NCI-H2107 (cell line): ENCODE measurements around the gene NAA40.

Experiments used
- DNase-seq: peaks from one replicate; lab custom pipeline; 2025; lab: John Stamatoyannopoulos, UW

NAA40 gene

DNA sequence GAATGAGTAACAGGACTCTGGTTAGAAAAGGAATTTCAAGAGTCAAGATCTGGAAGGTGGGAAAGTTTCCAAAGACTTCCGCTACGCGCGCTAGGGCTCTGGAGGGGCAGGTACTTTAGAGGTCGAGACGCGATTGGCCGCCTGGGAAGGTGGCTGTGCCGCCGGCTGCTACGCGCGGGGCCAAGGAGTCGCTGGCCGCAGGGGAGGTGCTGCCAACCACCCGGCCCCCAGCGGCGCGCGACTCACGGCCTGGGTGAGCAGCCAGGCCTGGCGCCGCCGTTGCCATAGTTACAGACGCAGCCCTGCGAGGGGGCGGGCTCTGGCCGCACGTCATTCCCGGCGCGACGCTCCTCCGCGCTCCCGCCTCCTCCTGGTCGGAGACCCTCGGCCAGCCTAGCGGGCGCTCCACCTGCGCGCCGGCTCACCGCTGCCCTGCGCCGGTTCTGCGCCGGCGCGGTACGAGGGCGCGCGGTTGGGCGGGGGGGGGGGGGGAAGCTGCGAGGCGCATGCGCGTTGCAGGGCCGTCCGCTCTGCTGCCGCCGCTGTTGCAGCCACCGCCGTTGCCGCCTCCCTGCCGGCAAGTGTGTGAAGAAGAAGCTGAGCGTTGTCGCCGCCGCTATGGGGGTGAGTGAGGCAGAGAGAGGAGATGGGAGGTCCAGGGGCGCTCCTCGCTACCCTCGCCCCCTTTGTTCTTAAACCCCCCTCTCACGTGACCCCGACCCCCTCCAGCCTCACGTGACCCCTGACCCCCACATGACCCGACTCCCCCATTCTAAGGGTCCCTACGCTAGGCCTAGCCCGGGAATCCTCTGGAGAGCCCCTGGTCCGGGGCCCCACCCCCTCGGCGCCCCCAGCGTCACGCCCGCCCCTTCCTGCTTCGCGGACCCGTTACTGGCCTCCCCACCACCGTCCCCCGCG lies at the start of gene NAA40:
TSS of gene NAA40 (plus strand) at position 524 of the 918 bp plus-strand sequence. CDS start at position 619, 95 bp downstream.
- DNase-seq = peak; percentile 88

DNA sequence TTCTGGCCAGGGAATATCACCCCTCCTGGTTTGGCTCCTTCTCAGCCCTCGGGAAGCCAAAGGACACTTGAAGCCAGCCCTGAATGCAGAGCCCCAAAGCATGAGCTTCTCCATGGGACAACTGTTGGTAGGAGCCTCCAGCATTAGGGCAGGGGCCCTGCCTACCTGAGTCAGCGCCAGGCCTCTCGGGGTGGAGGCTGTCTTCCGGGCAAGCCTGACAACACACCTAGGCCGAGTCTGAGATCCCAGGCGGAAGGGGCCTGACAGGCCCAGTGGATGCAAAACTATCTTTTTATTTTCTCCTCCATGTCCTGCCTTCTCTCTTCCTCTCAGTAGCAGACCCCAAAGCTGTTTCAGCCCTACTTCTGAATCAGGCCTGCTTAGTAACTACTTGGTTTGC lies 49.5 kb upstream of the NAA40 start:
- DNase-seq = no peak

DNA sequence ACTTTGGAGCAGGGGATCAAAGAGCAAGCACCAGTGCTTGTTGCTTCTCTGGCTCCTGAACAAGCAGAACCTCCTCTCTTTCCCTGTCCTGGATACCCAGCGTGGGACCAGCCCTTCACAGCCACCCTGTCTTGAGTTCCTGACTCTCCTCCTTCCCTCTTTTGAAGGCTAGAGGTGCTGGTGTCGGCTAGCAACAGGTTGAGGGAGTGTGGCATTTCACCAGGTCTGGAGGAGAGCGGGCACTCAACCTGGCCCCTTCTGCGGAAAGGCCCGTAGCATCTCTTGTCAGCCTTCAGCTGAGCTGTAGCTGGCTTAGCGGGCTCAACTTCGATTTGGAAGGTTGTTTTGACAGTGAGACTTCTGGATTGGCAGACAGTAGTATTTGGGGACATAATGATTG lies 48.4 kb upstream of the NAA40 start:
- DNase-seq = no peak

DNA sequence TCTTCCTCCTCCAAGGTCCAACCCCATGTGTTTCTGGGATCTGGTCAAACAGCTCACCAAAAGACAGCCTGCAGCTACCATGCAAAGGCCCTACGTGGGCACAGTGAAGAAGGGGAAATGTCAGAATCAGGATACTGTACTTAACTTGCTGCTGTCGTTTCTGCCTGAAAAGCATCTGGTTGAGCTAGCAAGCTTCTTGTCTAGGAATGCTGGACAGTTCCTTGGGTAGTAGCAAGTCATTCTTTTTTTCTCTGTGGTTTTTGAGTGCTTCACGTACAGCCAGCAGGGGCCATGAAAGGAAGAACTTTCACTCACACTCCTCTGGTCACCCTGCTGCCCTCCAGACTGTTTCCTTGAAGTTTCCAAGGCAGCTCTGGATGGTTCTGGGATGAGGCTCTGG lies 46.6 kb upstream of the NAA40 start:
- DNase-seq = no peak

DNA sequence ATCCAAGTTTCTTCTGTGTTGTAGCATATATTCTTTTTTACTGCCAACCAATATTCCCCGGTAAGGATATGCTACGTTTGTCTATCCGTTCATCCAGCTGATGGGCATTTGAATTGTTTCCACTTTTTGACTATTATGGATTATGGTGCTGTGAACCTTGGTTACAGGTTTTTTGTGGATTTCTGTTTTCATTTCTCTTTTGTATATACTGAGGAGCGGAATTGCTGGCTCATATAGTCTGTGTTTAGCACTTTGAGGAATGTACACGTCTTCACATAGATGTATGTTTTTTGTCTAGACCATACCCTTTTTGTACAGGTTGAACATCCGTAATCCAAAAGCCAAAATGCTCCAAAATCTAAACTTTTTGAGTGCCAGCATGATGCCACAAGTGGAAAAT lies 45.4 kb upstream of the NAA40 start:
- DNase-seq = no peak

DNA sequence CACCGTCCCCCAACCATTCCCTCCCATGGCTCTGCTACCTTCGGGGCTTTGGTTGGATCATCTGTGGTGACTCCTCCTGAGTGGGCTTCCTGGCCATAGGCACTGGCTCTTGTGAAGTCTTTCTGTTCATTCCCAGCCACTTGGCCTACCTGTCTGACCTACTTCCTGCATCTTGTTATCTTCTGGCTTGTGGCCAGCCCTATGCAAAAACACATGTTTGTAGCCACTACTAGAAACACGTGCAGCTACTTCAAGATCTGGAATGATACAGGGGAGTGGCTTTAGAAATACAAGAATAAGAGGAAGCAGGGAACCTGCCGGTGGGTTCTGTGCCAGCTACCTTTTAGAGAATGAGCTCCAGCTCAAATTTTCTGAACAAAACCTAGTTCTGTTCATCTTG lies 42.7 kb upstream of the NAA40 start:
- DNase-seq = no peak

DNA sequence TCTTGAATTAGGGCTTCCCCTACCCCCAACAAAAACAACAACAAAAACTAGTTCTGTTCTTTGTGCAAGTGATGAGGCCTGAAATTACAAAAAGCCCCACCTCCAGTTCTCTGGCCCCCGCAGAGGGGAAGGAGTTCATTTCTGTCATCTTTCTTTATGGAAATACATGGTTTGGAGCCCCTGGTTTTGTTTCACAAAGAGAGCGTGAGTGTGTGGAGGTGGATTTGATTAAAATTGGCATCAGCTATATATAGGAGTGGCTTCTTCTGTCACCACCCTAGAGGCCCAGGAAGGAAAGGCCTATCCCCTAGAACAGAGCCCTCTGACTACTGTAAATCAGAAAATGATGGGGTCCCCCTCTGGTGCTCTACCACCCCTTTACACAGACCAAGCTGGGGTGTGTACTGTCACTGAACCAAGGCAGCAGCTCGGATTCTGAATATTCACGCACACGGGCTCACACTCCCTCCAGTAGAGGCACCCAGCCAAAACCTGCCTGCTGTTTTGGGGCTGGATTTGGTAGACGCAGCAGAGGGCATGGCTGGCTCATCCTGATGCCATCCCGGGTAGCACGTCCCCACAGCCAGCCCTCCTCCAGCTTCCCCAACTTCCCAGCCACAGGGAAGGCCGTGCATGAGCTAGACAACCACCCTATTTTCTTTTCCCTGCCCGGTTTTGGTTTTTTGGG lies 41.2 kb upstream of the NAA40 start:
- DNase-seq = no peak

DNA sequence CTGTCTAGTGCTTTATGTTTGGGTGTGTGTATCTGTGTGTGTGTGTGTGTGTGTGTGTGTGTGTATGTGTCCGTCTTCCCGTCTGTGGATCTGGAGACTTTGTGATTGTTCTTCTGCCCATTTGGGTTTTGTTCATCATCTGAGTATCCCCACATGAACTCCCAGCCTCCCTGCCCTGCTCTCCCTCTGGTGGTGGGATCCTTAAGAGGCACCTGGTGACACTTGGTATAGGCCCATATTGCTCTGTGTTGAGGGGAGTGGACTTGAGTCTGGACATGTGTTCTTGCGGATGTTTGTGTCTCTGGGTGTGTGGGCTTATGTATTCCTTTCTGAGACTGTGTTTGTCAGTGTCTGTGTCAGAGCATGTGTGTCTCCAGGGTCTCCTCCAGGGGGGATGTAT lies 37.1 kb upstream of the NAA40 start:
- DNase-seq = no peak

DNA sequence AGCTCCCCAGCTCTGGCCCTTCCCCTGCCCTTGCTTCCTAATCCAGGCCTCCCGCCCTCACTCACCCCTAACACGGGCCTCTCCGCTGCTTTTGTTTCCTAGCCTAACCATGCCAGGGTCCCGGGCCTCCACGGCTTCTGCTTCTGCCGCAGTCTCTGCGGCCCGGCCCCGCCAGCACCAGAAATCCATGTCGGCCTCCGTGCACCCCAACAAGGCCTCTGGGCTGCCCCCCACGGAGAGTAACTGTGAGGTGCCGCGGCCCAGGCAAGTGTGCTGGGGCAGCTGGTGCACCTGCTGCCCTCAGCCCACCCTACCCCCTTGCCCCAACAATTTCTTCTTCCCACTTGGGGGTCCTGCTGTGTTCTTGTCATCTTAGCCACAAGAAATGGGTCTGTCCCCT lies 34.9 kb upstream of the NAA40 start:
- DNase-seq = no peak

DNA sequence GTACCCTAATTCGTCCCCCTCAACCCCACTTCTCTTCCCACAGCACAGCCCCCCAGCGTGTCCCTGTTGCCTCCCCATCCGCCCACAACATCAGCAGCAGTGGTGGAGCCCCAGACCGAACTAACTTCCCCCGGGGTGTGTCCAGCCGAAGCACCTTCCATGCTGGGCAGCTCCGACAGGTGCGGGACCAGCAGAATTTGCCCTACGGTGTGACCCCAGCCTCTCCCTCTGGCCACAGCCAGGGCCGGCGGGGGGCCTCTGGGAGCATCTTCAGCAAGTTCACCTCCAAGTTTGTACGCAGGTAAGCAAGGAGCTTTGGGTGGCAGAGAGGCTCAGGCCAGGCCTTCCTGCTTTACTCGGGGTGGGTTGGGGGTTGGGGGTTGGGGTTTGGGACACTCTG lies 34.1 kb upstream of the NAA40 start:
- DNase-seq = no peak

DNA sequence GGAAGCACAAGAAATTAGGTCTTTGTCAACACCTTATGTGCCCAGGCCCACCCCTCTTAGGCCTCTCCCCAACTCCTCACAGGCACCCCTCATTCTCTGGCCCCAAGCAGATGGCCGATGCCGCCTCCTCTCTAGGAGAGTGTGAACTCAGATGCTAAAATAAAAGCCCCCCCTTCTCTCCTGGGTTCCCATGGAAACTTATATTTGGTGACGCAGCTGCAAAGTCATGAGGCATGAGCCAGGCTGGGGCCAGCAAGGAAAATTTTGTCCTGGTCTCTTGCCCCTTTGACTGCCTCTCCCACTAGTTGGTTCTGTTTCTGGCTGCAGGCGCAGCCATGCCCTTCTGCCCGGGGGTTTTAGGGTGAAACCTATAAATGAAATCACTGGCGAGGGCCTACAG lies 33.6 kb upstream of the NAA40 start:
- no peak for DNase-seq

DNA sequence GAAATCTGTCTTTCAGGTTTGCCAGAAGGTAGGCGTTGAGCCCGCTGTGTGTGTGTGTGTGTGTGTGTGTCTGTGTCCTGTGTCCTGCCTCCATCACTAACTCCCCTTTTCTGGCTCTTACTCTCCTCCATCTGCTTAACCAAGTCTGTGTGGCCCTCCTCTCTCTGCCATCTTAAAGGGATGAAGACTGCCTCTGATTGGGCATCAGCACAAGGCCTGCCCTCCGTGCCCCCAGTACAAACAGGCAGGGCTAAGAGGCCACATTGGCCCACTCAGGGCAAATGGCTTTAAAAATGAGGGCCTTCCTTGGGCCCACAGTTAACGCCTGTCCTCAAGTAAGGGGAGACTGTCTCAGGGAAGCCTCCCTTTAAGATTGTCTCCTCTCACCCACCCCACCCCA lies 32.7 kb upstream of the NAA40 start:
- DNase-seq = no peak

DNA sequence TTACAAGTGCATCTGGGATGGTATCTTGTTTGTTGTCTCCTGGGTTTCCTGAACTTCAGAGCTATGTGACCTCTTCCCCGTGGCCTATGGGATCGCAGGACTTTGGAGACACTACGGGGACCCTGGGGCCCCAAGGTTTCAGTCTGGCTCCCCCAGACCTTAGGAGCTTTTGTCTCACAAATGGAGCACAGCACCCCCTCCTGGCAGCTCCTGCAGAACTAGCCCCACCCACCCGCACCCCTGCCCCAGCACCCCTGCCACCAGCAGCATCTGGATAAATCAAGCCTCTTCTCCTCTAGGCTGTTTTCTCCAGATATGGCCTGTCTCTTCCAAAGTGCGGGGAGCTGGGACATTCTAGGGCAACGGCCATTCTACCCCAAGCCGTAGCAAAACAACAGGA lies 32.2 kb upstream of the NAA40 start:
- no peak for DNase-seq

DNA sequence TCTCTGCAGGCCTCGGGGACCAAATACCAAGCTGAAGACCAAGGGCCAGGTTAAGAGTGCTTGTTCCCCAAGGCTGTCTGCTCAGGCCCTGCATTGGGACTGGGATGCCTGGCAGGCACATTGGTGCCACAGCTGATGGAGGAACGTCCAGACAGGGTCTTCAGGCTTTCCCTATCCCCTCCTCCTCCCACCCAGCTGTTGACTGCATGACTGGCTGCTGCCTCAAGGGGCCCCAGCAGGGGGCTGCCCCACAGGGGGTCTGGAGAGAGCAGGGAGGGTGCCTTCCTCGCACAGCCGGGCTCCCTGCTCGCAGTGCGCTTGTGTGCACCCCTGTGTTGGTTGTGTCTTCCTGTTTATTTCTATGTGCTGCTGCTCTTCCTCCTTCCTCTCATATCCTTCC lies 31.7 kb upstream of the NAA40 start:
- DNase-seq = no peak

DNA sequence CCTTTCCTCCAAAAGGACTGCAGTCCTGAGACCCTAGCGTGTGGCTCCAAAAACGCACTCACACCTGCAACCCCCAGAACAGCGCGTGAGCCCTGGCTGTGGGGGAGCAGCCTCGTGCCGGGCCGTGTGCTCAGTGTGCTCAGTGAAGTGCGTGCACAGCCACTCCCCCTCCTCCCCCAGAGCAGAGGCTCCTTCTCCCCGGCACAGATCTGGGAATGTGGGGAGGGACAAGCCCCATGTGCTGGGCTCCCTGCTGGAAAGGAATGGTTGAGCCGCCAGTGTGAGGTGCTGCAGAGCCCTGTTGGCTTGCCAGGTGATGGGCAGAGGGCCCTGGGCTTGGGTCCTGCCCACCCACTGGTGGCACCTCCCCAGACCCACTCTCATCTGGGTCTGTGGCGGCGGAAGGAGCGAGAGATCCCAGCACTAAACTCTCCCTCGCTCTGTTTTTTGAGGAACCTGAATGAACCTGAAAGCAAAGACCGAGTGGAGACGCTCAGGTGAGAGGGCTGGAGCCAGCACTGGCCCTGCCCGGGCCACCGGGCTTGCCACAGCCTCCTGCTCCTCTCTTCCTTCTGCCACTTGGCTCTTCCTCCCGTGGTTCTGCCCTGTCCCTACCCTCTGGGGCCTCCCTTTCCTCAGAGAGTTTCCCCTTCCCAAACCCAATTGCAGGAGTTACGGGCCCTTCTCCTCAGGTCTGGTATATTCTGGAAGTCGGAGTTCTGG lies 30.8 kb upstream of the NAA40 start:
- no peak for DNase-seq

DNA sequence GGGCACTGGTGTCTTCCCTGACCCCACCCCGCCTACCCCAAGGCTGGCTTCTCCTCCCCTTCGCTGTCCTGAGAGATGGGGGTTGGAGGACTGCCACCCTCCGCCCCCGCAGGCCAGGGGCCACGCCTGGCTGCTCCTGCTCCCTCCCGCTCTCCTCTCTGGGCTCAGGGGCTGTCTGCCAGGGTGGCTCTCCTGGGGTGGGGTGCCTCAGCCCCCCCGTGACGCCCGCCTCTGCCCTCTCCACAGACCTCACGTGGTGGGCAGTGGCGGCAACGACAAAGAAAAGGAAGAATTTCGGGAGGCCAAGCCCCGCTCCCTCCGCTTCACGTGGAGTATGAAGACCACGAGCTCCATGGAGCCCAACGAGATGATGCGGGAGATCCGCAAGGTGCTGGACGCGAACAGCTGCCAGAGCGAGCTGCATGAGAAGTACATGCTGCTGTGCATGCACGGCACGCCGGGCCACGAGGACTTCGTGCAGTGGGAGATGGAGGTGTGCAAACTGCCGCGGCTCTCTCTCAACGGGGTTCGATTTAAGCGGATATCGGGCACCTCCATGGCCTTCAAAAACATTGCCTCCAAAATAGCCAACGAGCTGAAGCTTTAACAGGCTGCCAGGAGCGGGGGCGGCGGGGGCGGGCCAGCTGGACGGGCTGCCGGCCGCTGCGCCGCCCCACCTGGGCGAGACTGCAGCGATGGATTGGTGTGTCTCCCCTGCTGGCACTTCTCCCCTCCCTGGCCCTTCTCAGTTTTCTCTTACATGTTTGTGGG lies 30.0 kb upstream of the NAA40 start:
- no peak for DNase-seq

DNA sequence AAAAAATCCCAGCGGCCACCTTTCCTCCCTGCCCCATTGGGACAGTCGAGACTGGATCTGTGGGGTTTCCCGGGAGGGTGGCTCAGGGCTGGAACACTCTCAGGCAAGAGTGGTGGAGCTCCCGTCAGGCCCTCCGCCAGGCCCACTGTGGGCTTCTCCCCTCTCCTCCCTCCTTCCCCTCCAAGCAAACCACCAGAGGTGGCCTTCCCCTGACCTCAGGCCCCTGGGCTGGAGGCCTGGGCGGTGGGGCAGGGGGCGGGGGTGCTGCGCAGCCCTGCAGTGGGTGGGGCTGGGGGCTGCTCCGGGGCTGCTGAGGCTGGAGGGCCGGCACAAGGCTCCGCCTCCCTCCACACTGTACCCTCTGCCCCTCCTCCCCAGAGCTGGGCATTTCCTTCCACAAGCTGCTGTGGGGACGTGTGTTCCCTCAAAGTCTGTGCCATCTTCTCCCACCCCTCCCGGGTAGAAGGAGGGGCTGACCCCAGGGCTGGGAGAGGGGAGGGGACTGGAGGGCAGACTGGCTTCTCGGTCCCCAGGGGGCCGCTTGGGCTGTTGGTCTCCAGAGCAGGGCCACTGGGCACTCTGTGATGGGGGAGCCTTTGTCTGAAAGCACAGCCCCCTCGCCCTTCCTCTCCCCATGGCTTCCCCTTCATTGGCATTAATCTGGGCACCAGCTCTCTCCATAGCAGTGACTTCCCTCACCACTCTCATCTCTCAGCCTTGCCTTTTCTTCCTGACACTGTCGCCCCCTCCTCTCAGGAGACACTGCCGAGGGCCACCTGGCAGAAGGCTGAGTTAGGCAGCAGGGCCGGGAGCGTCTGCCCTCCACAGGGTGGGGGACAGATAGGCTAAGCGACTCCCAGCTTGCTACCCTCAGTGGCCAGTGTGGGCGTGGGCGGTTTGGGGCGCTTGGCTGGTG lies 29.0 kb upstream of the NAA40 start:
- DNase-seq = no peak

DNA sequence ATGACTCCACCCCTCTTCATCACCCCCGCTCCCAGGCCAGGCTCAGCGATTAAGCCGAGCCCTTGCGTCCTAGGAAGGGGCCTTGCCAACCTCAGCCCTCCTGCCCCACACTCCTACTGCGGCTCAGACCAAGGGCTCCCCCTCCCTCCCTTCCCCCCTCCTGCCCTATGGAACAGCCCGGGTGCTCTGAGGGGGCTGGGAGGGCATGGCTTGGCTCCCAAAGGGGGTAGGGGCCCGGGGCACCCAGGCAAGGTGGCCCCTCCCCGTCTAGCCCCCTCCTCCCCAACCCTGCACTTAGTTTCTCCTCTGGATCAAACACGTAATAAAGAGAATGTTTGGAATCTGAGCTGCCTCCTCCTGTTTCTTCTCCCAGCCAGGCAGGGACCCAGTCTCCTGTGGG lies 28.1 kb upstream of the NAA40 start:
- no peak for DNase-seq

DNA sequence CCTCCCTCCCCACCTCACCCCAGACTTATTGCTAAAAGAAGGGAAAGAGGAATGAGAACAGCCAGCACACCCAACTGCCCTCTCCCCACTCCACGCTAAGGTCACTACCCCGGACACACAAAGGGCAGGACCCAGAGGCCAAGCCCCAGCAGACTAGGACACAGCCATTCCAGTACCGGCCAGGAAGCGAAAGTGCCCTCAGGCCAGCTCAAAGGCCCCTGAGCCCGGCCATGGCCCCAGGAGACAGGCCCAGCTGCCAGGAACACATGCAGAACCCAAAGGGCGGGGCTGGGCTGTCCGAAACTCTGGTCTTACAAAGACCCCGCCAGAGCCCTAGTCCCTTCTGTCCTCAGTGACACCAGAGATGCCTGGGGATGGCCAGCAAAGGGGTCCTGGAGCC lies 27.4 kb upstream of the NAA40 start:
- no peak for DNase-seq

DNA sequence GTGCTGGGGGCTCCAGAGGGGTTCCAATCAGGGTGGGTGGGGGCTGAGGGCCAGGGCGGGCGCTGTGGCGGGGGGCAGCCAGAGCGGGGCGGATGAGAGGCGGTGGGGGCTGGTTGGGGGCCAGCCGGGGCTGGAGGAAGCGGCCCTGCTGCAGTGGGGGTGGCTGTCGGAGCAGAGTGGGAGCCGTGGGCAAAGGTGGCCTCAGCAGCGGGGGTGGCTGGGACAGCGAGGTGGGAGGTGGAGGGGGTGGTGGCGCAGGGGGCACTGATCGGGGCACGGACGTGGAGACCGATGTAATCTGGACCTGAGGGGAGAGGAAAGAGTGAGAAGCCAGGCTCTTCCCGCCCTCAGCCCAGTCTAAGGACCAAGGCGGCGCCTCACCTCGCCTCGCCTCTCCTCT lies 26.9 kb upstream of the NAA40 start:
- no peak for DNase-seq

DNA sequence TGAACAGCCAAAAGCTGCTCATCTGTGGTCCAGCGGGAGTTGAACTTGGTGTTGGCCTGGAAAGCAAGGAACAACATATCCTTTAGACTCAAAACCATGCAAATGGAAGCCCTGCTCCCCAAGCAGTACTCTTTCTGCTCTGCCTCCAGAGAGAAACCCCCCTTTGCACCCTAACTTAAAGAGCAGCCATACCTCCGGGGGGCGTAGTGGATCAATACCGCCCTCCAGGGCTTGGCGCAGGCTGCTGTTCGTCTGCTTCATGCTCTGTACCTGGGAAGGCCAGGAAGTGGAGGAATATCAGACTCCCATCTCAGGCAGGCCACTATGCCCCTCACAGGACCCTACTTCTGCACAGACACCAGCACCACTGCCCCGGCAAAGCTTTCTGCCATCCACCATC lies 26.1 kb upstream of the NAA40 start:
- DNase-seq = no peak
